K562 (cell line): ENCODE measurements around the gene ZNF280D. TPM values are rescaled to one million over a fixed set of nuclear protein-coding genes. Genes with fewer than 3 reads are reported as not detected.

Experiments
- ID3 ChIP-seq, 2 experiments: fragments of 250-450 bp in 1 of 2; fragments of 450-650 bp in 1 of 2; sonication (Bioruptor Pico) in 1 of 2; IDR thresholded peaks; 2 replicates each; pipeline versions ENCODE4 v1.6.1 to v1.8.0; 2016 to 2021; ENCODE audit warnings: mild to moderate bottlenecking in 2 of 2, moderate library complexity in 2 of 2, missing compliant biosample characterization in 1 of 2, missing genetic modification characterization in 1 of 2
- PBX2 ChIP-seq, 2 experiments: IDR thresholded peaks in 1 of 2; conservative IDR thresholded peaks in 1 of 2; 2 replicates each; pipeline ENCODE4 v1.6.1; 2016; ENCODE audit warnings: low read depth in 2 of 2, mild to moderate bottlenecking in 1 of 2, missing compliant biosample characterization in 1 of 2, missing genetic modification characterization in 1 of 2, moderate library complexity in 1 of 2
- PCBP2 ChIP-seq: fragments of 200-400 bp; formaldehyde crosslinking; IDR thresholded peaks from 2 replicates; pipeline ENCODE4 v1.6.1; 2018; ENCODE audit warnings: low read length, low read depth, mild to moderate bottlenecking, moderate library complexity; ENCODE audit not compliant: poor library complexity, severe bottlenecking
- RFX1 ChIP-seq: fragments of 450-650 bp; IDR thresholded peaks from 2 replicates; pipeline ENCODE4 v1.6.1; 2016; ENCODE audit warnings: mild to moderate bottlenecking, moderate library complexity
- SOX6 ChIP-seq: fragments of 450-650 bp; IDR thresholded peaks from 2 replicates; pipeline ENCODE4 v1.6.1; 2014; ENCODE audit warnings: mild to moderate bottlenecking
- TCF3 ChIP-seq: sonication (generic); formaldehyde crosslinking; IDR thresholded peaks from 2 replicates; pipeline ENCODE4 v1.4.0; 2020; ENCODE audit warnings: mild to moderate bottlenecking, missing genetic modification reagents
- ZBTB1 ChIP-seq: sonication (generic); formaldehyde crosslinking; IDR thresholded peaks from 2 replicates; pipeline ENCODE4 v1.8.1; 2023; ENCODE audit warnings: missing genetic modification reagents, low read depth, mild to moderate bottlenecking, borderline replicate concordance
- ZNF316 ChIP-seq: fragments of 450-650 bp; IDR thresholded peaks from 2 replicates; pipeline ENCODE4 v1.6.1; 2016
- ZNF780A ChIP-seq: fragments of 250-450 bp; sonication (Bioruptor Pico); IDR thresholded peaks from 2 replicates; pipeline ENCODE4 v1.5.0; 2021; ENCODE audit warnings: mild to moderate bottlenecking
- polyA plus RNA-seq, 8 experiments: library from polyadenylated mRNA; depleted of rRNA in 4 of 8; stranded (reverse) in 5 of 8; unstranded in 3 of 8; fragments of >200 nt; fragmentation: Nextera tagmentation in 2 of 8; fragmentation: Illumina TruSeq in 1 of 8; extraction: Ambion mirVana in 2 of 8; extraction: Trizol in 1 of 8; gene quantifications; 2 replicates each; pipeline versions ENCODE4 v1.2.1 to v1.2.3, GENCODE V29; 2011 to 2014; ENCODE audit warnings: inconsistent platforms in 1 of 8, missing spikeins in 1 of 8
- total RNA-seq, 7 experiments: library from RNA; depleted of rRNA in 6 of 7; stranded (reverse); fragments of >200 nt in 6 of 7; fragmentation: Illumina TruSeq in 2 of 7; extraction: Trizol in 2 of 7; gene quantifications; 2 replicates each; pipeline versions ENCODE4 v1.2.1 to v1.2.3, GENCODE V29; 2011 to 2021; ENCODE audit warnings: low replicate concordance in 1 of 7

ZNF280D gene
- total and polyA plus RNA-seq, 9 of the 15 experiments (the other 6 are each of a cell fraction or from before 2014, with no cell fraction given): 8.3 to 21.8 (median 18.4) TPM

- no peak for TF ChIP-seq ZBTB1
- TF ChIP-seq PCBP2: no peak
- TF ChIP-seq SOX6: peak; percentile 49; the same call in 1 of the 2 replicates
- TF ChIP-seq TCF3 (CRISPR knock-in tag): peak; percentile 76
- peak; percentile 29 for TF ChIP-seq RFX1
- no peak for TF ChIP-seq ZNF316
- TF ChIP-seq ID3 (CRISPR knock-in tag; IDR thresholded peaks at IDR 0.05): no peak
- TF ChIP-seq ID3 (tag; IDR thresholded peaks at IDR 0.05): peak; percentile 64; the same call in 1 of the 2 replicates
- no peak for TF ChIP-seq ZNF780A (CRISPR knock-in tag)
- no peak for TF ChIP-seq PBX2 (CRISPR knock-in tag; IDR thresholded peaks at IDR 0.05; ENCODE audit: low read depth)
- TF ChIP-seq PBX2 (tag; conservative IDR thresholded peaks at IDR 0.05; ENCODE audit: low read depth): peak; percentile 78
Observed at GRCh38 chr15:56758770-56759449, 25.6 kb upstream of the ZNF280D start (continued).
